Measurements from ENCODE around the gene RBM47.
"Not testable (repeated sequence)": the region's sequence is repeated elsewhere in the genome, so short reads cannot be mapped to it uniquely, and the experiment has no call there.

The RBM47 gene

DNA sequence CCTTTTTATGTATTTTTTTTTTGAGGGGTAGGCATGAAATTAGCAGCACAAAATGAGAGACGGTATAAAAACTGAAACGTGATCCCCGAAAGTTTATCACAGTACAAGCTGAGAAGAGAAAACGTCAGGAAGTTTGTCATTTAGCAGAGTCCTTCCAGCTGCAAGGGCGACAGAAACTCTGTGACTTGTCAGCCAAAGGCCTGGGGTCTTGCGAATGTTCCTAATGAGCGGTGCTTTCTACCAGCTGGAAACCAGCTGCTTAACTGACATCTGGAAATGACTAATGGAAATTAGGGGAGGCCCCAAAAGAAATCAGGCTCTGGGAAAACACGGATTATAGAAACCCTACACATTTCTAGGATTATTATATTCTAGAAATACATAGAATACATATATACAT is 228.0 kb downstream of the RBM47 start:
- DNase-seq, result no peak

DNA sequence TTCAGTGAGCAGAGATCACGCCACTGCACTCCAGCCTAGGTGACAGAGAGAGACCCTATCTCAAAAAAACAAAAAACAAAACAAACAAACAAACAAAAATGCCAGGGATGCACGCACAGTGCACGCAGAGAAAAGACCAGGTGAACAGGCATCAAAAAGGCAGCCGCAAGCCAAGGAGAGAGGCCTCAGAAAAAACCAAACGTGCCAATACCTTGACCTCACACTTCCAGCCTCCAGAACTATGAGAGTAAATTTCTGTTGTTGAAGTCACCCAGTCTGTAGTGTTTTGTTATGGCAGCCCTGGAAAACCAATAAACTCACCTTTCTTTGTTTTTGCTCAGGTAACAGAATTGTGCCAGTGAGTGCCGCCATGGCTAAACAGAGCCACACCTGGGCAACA is 228.6 kb downstream of the RBM47 start:
- DNase-seq, result no peak

DNA sequence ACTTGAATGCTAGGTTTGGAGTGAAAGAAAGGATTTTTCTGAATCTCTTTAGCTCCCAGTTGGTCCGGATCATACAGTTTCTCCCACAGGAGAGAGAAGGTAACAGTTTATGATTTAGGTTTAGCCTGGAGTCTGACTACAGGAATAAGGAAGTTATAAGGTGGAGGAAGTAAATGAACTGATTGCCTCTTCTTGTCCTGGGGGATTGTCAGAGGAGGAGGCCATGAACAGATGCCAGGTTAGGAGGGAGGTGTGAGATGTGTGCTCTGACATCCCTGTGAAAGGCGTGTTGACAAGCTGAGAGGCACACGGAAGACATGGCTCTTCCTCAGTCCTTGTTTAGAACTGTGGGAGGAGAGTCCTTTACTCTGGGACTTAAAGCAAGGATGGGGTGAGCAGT is 230.1 kb downstream of the RBM47 start:
- DNase-seq, result no peak

DNA sequence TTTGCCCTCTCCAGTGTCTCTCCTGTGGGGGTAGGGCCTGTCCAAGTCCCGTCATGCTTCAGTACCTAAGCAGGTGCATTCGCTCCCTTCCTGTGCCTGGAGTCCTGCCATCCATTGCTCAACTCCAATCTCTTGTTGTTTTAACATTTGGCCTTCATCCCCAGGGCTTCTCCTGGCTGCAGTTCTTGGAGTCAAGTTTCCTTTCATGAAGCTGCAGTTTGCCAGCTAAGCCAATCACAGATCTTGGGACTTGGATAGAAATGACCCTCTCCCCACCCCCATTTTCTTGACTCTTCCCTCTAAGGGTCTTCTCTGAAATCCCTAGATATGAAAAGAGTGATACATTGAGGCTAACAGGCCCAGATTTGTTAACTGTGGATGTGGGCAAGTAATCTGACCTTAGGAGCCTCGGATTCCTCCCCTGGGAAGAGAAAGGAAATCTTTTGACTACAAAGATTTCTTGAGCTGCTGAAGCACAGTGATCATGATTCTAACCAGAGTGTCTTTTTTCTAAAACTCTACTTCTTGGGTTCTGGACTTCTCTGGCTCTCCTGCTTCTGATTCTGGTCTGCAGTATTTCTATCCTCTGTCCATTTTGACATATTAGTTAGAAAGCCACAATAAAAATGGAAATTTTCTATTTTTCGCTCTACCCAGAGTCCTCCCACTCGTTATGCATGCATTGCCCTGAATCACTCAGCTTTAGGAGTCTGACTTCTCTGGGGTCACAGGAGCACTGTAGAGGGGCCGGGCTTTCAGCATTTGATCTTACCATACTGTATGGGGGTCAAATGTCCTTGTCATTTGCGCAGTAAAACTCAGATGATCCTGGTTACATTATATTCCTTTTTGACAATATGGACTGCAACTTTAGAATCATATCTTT is 233.5 kb downstream of the RBM47 start:
- DNase-seq, result no peak

DNA sequence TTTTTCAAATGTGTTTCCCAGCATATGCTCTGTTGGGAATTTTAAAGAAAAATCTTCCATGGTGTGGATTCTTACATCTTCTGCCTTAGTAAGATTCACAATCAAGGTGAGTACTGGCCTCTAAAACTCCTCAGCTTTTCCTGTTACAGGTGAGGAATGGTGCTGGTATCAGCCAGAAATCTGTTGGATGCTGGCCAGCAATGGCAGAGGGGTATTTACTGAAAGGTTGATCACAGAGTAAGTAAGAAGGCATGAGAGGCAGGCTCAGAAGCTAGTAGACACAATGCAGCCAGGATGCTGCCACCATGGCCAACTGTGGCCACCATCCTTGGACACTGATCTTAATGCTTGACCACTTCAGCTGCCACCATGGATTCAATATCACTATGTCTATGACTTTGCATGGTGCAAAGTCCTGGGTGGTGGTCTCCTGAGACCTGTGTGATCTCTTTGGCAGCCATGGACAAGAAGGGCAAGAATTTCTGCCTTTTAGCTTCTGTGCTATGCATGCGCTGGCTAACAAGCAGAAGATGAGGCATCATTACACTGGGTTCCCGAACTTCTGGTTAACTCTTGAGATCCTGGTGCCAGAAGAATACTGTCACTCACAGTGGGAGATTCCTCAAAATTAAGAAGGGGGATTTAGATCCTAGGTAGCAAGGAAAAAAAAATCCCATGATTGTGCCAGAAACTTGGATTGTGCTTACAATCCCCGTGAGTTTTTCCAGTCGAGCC is 234.3 kb downstream of the RBM47 start:
- DNase-seq, result no peak

DNA sequence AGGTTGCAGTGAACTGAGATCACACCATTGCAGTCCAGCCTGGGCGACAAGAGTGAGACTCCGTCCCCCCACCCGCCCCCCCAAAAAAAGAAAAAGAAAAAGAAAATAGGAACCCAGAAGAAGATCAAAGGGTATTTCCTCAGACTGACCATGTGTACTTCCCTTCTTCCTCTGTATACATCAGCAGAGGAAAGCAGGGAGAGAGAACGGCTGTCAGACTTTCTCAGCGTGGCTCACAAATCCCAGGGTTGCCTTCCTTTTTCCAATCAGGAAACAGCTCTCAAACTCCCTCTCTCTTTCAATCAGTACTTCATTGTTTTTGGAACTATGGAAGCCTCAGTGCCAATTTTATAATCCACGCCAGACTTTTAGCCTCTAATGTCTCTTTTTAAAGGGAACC is 235.4 kb downstream of the RBM47 start:
- DNase-seq, result no peak

DNA sequence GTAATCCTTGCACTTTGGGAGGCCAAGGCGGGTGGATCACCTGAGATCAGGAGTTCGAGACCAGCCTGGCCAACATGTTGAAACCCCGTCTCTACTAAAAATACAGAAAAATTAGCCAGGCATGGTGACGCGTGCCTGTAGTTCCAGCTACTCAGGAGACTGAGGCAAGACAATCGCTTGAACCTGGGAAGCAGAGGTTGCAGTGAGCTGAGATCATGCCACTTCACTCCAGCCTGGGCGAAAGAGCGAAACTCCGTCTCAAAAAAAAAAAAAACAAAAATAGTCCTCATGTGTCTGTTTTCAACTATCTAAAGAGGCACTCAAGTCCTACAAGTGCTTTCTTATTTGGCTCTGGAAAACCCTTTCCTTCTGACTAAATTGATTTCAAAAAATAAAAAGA is 237.4 kb downstream of the RBM47 start:
- not testable (repeated sequence) for DNase-seq

DNA sequence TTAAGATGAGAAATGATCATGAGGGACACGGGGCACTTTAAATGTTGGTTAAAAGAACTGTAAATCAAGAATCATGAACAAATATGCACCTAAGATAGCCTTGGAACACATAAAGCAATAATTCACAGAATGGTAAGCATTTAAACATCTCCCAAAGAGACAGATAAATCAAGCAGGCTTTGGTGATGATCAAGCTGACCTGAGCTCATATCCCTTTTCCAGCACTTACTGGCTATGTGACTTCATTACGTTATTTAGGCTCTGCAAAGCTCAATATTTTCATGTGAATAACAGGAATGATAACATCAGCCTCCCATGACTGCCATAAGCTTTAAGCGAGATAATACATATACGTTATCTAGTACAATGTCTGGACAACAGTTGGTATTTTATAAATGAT is 239.7 kb downstream of the RBM47 start:
- DNase-seq, result no peak

DNA sequence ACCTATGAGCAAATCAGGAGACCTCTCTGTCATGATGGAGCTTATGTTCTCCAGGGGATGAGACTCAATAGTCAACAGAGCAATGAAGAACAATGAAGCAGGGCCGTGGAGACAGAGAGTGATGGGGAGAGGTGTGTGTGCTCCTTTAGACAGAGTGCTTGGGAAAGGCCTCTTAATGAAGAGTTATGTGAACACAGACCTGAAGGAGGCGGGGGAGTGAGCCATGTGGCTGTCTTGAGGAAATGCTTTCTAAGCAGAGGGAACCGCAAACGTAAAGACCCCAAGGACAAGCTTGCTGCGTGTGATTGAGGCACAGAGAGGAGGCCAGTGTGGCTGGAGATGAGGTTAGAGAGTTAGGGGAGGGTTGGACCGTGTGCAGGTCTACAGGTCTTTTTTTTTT is 241.4 kb downstream of the RBM47 start:
- DNase-seq, result no peak

DNA sequence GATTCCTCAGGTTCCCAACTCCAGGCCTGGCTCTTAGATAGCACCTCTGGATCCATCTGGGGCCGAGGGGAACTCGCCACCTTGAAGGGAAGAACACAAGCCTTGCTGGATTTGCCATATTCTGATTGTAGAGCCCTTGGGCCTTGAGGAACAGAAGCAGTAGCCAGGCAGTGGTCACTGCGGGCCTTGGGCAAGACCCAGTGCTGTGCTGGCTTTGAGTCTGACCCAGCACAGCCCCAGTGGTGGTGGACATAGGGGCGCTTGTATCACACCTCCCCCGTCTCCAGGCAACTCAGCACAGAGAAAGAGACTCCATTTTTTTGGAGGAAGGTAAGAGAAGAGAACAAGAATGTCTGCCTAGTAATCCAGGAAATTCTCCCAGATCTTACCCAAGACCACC is 249.0 kb downstream of the RBM47 start:
- DNase-seq, result no peak

DNA sequence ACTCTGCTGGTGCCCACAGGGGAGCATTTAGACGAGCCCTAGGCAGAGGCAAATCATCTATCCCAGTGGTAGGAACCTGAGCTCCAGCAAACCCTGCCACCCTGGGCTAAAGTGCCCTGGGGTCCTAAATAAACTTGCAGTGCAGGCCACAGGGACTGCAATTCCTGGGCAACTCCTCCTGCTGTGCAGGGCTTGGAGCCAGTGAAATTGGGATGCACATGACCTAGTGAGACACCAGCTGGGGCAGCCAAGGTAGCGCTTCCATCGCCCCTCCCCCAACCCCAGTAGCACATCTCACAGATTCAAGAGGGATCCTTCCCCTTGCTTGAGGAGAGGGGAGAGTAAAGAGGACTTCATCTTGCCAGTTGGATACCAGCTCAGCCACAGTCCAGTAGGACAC is 250.4 kb downstream of the RBM47 start:
- no peak for DNase-seq

DNA sequence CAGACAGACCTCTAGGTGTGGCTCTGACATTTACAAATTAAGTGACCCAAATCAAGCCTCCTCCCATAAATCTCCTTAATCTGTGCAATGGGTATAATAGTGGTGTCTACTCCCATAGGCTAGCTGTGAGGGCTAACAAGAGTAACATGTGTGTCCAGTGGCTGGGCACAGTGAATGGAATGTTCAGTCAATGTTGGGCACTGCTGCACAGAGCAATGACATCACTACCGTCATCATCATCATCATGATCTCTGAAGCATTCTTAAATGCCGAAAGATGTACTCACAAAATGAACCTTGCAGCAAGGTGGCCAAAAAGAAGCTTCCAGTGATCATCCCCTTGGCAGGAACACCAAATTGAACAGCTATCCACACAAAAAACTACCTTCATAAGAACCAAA is 251.0 kb downstream of the RBM47 start:
- DNase-seq, result no peak

DNA sequence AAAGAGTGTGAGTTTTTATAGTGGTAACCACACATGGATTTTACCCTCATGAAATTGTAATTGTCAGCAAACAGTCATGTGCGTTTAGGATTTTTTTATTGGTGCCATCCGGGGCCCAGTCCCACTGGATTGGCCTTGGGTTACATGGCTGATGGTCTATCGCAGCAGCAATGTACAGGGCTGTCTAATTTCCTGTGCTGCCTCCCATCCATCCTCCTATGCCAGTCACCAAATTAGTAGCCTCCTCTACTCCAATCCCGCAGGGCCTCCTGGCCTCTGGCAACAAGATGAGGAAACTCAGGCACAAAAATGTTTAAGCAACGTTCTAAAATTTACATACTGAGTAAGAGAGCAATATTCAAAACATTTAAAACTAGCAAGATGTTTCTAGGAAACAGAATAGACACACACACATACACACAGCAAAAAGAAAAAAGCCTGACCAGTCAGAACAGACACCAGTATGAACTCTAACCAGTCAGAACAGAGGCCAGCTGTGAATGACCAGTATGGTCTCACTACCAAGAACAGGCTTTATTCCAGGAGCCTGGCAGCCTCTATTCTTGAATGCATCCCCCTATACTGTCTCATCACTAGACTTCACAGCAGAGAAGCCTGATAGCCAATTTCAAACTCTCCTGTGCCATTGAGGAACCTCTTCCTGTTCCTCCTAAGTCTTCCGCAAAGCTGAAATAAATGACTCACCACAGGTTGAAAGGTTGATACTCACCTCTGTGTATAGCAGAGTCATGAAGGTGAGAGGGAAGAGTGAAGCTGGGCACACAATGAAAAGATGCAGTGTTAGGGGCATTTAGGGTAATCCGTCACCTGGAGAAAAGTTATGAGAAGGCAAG is 251.9 kb downstream of the RBM47 start:
- DNase-seq, result no peak

DNA sequence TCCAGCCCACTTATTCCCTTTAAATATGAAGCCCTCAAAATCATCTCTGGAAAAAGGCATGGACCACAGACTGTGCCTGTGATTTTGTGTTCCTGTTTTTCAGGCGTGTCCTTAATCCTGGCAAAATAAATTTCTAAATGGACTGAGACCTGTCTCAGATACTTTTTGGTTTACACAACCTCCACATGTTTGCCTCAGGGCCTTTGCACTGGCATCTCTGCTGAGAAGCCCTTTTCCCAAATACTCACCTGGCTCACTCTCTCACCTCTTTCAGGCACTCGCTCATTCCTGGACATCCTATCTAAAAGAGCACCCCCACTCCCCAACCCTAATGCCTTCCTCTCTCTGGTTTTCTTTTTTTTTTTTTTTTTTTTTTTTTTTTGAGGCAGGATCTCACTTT is 254.0 kb downstream of the RBM47 start:
- no peak for DNase-seq

DNA sequence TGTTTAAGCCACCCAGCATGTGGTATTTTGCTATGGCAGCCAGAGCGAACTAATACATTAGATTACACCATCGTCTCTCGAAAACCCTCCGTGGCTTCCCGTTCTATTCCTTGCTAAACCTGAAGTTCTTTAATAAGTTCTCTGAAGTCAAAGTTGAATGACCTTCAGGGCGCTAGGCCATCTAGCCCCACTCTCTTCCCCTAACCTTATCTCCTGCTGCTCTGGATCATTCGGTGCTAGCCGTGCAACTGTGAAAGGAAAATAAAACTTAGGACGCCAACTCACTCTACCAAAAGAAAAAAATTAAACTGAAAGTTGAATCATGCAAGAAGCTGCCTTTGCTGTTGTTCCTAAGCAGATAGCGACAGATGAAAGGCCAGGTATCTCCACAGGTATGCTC is 254.6 kb downstream of the RBM47 start:
- DNase-seq, result no peak

DNA sequence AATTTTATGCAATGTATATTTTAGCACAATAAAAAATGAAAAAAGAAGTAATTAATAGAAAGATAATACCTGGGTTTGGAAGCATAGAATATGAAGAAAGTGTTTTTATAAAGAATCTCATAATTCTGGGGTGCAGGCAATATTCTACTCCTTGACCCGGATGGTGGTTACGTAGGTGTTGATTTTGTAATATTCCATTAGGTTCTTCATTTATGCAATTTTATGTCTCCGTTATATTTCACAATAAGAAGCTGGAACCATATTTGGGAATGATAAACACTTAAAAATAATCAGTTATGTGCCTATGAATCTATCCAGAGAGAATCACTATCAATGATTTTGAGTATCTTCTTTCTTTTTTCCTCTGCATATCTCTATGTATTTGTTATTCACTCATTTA is 256.0 kb downstream of the RBM47 start:
- DNase-seq, result no peak
